Neural crest cell (in vitro differentiated cells): ENCODE results near the gene SLC25A21. TPM values are rescaled to one million over a fixed set of nuclear protein-coding genes. Genes with fewer than 3 reads are reported as not detected.

Experiments
- DNase-seq: peaks from one replicate; pipeline ENCODE4 v3.0.0; 2021; ENCODE audit warnings: low read depth, mixed read lengths, low spot score
- H3K27ac Mint-ChIP-seq: one replicate; pipeline ENCODE4 v1.8.0; 2021; ENCODE audit warnings: mild to moderate bottlenecking, mixed read lengths; ENCODE audit not compliant: unreplicated experiment
- H3K27me3 Mint-ChIP-seq: 2 replicates; pipeline ENCODE4 v1.8.0; 2021; ENCODE audit warnings: low read depth, mild to moderate bottlenecking, mixed read lengths
- H3K36me3 Mint-ChIP-seq: 2 replicates; pipeline ENCODE4 v1.8.0; 2021; ENCODE audit warnings: low read depth, mild to moderate bottlenecking, mixed read lengths
- H3K4me1 Mint-ChIP-seq: 2 replicates; pipeline ENCODE4 v1.8.0; 2021; ENCODE audit warnings: mixed read lengths
- H3K4me3 Mint-ChIP-seq: one replicate; pipeline ENCODE4 v1.8.0; 2021; ENCODE audit warnings: mild to moderate bottlenecking, mixed read lengths
- H3K9me3 Mint-ChIP-seq: 2 replicates; pipeline ENCODE4 v1.8.0; 2021; ENCODE audit warnings: mixed read lengths
- microRNA-seq: library from miRNA; unstranded; fragments of <30 nt; microRNA quantifications from one replicate; pipeline ENCODE4, GENCODE V29; 2020
- total RNA-seq: library from RNA; stranded (reverse); gene quantifications from 2 replicates; pipeline ENCODE4 v1.2.1, GENCODE V29; 2021
- TF ChIP-seq, protein P1 (sequence below): fragments of 200-600 bp; sonication (generic); conservative IDR thresholded peaks from 2 replicates; pipeline ENCODE4 v1.5.0; 2021; ENCODE audit warnings: antibody characterized with exemption, mild to moderate bottlenecking

SLC25A21 gene
- total RNA-seq, 1 donor from 2014 or later = 2.2 TPM

DNA sequence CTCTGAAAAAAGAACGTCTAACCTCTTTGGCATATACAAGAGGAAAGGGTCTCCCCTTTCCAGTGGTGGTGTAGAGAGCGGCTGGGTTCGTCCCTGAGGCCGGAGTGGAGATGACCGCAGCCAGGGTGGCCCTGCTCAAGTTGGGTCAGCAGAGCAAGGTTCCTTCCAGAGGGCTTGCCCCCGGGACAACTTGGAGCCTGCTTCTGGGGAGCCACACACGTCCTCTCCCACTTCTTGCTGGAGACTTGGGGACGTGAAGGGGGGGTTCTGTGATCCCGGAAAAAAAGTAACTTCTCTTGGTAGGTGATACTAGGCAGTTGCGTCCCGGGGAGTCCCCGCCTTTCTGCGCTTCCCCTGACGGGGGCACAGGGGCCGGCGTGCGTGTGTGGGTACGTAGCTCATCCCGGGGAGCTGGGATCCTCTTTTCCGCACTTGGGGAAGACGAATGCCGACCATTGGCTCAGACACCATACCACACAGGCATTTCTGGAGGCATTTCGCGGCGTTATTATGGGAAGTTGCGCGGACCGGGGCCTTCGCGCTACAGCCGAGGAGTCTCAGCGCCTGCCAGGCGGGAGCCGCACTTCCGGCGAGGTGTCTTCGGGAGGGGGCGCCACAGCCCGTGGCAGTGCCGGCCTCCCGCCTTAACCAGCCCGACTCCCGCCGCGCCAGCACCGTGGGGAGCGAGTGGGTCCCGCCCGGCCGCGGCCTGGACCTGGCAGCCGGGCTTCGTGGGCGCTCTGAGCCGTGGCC, 525.6 kb downstream of the SLC25A21 start:
- TF ChIP-seq, protein P1, sequence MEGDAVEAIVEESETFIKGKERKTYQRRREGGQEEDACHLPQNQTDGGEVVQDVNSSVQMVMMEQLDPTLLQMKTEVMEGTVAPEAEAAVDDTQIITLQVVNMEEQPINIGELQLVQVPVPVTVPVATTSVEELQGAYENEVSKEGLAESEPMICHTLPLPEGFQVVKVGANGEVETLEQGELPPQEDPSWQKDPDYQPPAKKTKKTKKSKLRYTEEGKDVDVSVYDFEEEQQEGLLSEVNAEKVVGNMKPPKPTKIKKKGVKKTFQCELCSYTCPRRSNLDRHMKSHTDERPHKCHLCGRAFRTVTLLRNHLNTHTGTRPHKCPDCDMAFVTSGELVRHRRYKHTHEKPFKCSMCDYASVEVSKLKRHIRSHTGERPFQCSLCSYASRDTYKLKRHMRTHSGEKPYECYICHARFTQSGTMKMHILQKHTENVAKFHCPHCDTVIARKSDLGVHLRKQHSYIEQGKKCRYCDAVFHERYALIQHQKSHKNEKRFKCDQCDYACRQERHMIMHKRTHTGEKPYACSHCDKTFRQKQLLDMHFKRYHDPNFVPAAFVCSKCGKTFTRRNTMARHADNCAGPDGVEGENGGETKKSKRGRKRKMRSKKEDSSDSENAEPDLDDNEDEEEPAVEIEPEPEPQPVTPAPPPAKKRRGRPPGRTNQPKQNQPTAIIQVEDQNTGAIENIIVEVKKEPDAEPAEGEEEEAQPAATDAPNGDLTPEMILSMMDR = peak; percentile 50
- Mint-ChIP-seq H3K4me3 (peak overlapping the region; percentile 75), H3K9me3 (no peaks in the 10 kb centered on the region), H3K27ac (no peak overlapping the region), H3K27me3 (peaks cover 97% of the 10 kb centered on the region), H3K4me1 (peaks cover 13% of the 10 kb centered on the region), H3K36me3 (no peaks in the 10 kb centered on the region)
- no peak for DNase-seq

- Mint-ChIP-seq H3K4me1 (no peaks in the 10 kb centered on the region), H3K27me3 (peaks cover 86% of the 10 kb centered on the region), H3K9me3 (peaks cover 4% of the 10 kb centered on the region), H3K27ac (no peak overlapping the region), H3K36me3 (no peaks in the 10 kb centered on the region), H3K4me3 (no peak overlapping the region)
- no peak for DNase-seq
- TF ChIP-seq, protein P1 = no peak
These were observed 538.8 kb downstream of the SLC25A21 start for GRCh38 chr14:36633580-36633979.

Small RNA genes within 50 kb of the gene (microRNA-seq; reads per million reads assigned to microRNA genes)
- gene MIR4503 = not detected

Other genes with a start within 250 kb of the SLC25A21 start
- gene MIPOL1, start 25.3 kb upstream of the SLC25A21 start, total RNA-seq = 16.6 and 17.4 TPM in 2 replicates